Measurements from ENCODE around the gene FAM193A.
"Not testable (repeated sequence)": the region's sequence is repeated elsewhere in the genome, so short reads cannot be mapped to it uniquely, and the experiment has no call there.

FAM193A gene

DNA sequence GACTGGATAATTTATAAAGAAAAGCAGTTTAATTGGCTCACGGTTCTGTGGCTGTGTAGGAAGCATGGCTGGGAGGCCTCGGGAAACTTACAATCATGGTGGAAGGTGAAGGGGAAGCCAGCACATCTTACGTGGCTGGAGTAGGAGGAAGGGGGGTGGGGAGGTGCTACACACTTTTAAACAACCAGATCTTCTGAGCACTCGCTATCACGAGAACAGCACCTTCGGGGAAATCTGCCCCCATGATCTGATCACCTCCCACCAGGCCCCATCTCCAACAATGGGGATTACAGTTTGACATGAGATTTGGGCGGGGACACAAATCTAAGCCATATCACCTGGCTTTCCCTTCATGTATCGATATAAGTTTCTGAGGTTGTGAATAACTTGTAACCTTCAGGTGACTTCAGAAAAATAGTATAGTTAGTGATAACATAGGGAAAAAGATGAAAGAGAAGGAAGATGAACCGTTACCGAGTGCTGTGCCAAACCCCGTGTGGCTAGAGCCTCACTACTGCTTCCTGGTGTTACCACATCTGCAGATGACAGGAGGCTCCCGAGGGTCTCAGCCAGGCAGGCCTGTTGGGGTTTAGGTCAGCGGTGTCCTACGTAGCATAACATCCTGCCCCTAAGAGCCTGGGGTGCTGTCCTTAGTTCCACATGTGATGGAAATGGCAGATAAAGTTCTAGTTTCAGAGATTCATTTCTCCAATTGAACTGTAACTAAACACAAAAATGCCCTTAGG lies 116.1 kb downstream of the FAM193A start:
- no peak for DNase-seq (ENCODE audit: low spot score)

DNA sequence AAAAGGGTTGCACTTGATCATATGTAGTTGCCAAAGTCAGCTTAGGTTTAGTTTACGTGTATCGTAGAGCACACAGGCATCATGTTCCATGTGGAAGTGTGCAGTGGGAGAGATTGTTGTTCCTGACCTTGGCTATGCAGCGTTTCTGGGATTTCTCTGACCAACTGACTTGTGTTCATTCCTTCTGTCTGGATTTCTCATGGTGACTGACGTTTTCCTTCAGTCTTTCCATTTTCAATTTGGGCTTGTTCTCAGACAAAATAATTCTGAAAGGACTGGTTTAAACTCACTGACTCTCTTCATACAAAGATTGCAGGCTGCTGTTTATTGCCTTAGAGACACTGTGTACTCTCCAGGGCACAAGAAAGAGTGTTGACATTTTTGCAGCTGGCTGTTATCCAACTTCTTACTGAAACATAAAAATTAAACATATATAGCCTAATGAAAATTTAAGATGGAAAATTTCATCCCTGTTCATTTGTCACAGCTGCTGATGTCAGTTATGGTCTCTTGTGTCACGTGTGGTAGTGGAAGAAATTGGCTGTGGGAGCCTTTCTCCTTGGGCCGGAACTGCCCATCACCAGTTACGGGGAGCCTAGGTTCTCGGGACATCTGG lies 124.3 kb downstream of the FAM193A start:
- no peak for DNase-seq (ENCODE audit: low spot score)

DNA sequence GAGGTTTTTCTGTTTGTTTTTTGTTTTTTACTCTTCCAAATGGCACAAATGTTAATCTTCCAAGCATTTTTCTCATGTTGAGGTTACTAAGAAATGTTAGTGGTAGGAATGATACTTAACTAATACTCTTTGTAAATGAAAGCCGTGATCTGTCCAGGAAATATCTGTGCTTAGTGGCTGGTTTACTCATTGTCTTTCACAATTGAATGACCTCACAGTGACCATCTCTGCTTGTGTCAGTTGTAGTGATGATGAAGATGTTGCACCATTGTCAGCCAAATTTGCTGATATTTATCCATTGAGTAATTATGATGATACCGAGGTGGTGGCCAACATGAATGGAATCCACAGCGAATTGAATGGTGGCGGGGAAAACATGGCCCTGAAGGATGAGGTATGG lies 126.2 kb downstream of the FAM193A start:
- DNase-seq (ENCODE audit: low spot score), result no peak

DNA sequence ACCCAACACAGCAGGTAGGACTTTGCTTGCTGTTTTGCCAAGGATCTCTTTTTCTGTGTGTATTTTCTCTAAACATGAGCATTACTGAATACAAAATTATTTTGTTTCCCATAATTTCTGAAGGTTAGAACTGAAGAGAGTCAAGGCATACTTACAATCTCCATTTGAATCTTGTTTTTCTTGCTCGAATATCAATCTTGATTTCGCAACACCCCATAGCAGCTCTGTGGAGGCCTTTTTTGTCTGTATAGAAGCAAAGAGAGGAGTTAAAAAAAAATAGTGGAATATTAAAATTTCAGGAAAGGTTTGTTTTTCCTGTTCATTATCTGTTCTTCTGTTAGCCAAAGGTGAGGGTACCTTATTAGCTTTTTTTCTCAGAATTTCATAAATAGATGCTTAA lies 126.8 kb downstream of the FAM193A start:
- DNase-seq (ENCODE audit: low spot score), result no peak

DNA sequence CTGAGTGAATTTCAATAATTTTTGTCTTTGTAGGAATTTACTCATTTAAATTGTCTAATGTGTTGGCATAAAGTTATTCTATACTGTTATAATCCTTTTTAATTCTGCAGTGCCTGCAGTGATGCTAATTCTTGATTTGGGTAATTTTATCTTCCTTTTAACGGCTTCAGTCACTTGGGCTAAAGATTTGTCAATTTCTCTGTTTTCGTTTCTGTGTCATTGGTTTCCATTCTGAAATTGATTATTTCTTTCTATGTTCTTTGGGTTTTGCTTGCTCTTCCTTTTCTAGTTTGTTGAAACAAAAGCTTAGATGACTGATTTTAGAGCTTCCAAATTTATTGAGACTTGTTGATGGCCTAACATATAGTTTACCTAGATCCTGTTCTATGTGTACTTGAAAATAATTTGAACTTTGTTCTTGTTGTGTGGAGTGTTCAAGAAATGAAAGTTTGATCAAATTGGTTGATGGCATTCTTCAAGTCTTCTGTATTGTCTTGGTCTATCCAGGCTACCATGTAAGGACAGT lies 130.3 kb downstream of the FAM193A start:
- no peak for DNase-seq (ENCODE audit: low spot score)

DNA sequence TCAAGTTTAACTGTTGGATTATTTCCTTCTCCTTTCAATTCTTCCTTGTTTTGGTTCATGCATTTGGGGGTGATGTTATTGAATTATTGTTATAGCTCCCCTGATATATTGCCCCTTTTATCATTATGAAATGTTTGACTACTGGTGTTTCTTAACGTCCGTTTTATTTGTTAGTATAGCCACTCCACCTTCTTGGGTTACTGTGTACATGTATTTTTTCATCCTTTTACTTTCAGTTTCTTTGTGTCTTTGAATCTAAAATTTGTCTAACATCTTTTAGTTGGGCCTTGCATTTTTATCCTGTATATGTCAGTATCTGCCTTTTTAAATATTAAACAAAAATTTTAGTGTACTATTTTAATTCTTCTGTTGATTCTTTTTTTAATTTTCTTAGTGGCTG lies 131.0 kb downstream of the FAM193A start:
- DNase-seq (ENCODE audit: low spot score), result no peak

DNA sequence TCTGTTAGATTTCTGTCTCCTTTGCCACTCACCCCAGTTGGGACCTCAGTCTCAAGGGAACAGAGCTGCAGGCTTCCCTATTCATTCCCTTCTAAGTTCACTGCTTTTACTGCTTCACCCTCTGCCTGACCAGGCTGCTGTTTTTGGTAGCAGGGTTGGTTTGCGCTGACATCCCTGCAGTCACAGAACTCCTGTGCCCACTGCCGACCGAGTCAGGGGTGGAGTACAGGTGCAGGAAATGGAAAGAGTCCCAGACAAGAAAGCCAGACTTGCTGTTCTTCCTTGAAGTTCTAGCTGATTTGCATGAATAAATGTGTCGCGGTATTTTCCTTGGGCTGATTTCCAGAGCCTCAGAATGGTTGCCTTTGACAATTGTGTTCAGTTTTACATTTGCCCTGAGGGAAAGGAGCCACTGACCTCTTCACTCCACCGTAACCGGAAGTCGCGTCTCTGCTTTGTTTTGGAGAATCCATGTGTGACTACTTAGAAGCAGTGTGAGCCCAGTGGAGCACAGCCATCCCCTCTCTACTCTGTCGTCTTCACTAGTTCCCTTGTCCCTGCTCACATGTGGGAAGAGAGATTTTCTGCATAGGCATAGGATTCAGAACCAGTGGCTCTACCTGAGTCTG lies 134.9 kb downstream of the FAM193A start:
- DNase-seq (ENCODE audit: low spot score), result no peak

DNA sequence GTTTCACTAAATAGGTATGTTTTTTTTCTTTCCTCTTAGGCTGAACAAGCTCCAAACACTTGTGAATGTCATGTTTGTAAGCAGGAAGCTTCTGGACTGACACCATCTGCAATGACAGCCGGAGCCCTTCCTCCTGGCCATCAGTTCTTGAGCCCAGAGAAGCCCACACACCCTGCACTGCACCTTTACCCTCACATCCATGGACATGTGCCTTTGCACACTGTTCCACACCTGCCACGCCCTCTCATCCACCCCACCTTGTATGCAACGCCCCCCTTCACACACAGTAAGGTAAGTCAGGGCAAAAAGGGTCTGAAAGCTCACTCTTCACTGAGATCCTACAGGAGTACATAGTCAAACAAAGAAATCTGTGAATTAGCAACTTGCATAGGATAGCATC lies 135.6 kb downstream of the FAM193A start:
- DNase-seq (ENCODE audit: low spot score), result no peak

DNA sequence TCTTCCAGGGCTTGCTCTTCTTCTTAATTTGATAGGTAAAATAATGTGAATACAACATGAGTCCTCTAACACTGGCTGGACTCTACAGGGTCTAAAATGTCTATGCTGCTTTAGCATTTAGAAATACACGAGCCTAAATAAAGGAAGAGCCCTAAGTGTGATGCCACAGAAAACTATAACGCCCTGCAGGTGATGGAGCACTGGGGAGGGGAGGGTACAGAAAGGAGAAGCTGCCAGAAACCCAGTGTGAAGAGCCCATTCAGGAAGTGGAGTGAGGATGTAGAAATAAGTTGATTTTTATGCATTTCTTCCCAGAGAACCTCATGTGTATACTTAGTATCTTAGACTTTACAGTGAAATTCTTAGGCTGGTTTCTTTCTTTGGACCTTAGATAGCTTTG lies 136.3 kb downstream of the FAM193A start:
- no peak for DNase-seq (ENCODE audit: low spot score)

DNA sequence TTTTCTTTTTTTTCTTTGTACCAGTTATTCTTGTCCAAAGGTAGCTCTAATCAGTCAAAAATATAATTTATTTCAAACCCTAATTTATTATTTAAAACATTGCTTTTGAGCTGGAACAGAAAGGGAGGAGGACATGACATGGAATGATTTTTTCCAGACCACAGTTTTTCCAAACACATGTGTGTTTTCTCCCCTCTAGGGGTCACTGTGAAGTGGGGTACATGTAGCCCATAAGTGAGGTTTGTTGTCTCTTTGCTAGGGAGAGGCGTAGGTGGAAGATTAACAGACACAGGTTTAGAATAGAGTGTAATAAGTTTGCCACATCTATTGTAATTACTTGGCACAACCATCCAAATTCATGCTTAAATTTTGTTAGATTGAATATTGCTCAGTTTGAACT lies 136.7 kb downstream of the FAM193A start:
- no peak for DNase-seq (ENCODE audit: low spot score)

DNA sequence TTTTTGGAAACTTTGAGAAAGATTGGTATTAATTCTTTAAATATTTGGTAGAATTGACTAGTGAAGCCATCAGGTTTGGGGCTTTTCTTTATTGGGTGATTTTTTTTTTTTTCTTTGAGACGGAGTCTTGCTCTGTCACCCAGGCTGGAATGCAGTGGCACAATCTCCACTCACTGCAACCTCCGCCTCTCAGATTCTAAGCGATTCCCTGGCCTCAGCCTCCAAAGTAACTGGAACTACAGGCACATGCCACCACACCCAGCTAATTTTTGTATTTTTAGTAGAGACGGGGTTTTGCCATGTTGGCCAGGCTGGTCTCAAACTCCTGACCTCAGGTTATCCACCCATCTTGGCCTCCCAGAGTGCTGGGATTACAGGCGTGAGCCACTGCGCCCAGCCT lies 143.3 kb downstream of the FAM193A start:
- DNase-seq (ENCODE audit: low spot score), result not testable (repeated sequence)

DNA sequence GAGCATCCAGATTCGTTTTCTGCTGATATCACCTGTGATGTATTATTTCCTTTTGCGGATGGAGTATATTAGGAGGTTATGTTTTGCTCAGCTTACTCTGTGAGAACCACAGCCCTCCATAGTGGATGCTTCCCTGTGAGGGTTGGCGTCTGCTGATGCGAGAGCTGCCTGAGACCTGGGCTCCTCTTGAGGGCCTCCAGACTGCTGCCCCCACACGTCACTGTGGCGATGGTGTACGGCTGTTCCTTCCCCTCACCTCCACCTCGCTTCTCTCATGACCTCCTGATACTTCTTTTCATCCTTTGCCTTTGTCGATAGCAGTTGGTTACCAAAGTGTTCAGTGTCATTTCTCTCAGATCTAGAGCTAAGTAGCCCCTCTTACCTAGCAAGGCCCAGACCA lies 148.0 kb downstream of the FAM193A start:
- no peak for DNase-seq (ENCODE audit: low spot score)

DNA sequence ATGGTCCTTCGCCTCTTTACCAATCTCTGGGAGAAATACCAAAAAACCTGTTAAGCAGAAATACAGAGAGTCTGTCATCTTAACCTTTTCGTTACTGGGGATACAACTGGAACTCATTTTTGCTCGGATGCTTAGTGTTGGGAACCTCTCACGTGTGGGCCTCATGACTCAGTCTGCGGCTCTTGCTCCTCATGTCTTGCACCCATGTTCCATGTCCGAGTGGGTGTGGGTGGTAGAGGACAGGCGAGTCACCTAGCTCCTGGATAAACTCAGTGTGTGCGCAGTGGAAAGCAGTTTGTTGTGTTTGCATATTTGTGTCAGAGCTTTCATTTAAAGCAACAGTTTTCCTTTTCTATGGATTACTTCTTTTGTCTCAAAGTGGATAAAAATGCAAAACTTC lies 149.1 kb downstream of the FAM193A start:
- no peak for DNase-seq (ENCODE audit: low spot score)

DNA sequence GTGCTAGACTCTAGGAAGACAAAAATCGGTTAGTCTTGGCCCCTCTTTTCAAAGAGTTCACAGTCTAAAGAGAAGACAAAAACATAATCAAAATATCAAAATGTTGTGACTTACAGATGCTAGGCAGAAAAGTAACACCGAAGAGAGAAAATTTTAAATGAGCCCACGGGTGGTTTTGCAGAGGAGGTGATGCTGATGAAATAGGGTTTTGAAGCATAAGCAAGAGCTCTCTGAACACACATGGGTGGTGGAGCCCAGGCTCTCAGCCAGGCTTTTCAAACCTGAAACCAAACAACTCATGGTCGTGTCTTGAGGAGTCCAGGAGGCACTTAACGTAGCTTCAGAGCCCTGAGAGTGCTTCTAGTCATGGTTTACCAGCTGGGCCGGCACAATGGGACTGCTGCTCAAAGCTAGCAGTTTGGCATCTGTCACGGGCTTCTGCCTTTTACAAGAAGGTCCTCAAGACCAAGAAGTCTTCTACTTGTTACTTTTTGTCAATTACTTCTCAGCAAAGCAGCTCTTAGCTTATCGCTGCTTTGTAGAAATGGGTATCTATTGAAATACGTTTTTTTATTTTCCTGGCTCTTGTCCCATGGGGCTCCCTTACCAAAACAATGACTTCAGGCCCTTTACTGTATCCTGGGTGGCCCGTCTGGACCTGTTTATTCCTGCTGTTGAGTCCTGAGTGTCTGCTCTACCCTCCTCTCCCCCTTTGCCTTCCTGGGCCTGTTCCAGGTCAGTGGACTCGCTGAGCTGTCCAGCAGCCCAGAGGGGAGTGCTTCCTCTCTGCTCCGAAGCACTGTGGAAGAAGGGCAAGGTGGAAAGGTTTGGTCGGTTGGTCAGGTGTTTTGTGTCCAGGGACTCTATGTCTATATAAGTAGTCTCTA lies 150.2 kb downstream of the FAM193A start:
- DNase-seq (ENCODE audit: low spot score), result no peak

DNA sequence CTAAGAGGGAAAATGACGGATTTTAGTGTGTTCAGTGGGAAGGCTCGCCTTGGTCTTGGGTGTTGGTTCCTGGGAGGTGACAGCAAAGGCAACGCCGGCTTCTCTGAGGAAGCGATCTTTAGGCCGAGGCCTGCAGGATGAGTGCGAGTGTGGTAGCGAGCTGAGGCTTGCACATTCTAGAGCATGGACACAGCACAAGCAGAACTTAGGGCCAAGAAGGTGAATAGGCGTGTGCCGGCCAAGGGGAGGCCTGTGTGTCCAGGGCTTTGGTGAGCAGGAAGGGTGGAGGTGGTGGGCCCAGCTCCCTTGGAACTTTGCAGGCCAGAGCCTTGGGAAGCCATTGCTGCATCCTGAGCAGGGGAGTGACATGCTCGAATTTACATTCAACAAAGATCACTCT lies 151.8 kb downstream of the FAM193A start:
- DNase-seq (ENCODE audit: low spot score), result no peak

DNA sequence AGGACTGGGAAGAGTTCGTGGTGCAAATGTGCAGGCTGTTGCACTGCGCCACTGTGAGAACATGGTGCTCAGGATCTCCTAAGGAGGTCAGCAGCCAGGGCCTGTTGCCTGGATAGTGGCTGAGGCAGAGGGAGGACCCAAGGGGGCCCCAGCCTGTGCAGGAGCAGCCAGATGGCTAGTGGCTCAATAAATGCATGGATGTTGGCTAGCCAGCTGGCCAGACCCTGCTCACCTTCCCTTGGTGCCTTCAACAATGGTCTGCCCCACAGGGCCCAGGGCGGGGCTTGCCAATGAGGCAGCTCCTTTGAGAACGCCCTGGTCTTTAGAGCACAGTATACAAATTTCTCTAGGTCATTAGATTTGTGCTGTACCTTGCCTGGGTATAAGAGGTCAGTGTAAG lies 152.2 kb downstream of the FAM193A start:
- DNase-seq (ENCODE audit: low spot score), result no peak

DNA sequence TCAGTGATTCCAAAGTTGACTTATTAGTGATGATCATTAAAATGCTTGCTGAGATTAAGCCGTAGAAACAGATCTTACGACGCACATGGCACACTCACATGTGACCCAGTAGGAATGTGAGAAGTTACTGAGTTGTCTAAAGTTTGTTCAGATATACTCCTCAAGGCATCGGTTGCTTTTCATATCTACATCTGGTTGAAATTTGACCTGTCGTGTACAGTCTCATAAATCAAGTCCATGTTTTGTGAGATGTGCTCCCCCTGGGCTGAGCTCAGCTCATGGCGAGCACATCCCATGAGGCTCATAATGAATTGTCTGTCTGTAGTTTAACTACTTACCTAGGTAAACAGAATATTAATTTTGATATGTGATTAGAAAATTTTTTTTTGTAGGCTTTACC lies 152.7 kb downstream of the FAM193A start:
- DNase-seq (ENCODE audit: low spot score), result no peak

DNA sequence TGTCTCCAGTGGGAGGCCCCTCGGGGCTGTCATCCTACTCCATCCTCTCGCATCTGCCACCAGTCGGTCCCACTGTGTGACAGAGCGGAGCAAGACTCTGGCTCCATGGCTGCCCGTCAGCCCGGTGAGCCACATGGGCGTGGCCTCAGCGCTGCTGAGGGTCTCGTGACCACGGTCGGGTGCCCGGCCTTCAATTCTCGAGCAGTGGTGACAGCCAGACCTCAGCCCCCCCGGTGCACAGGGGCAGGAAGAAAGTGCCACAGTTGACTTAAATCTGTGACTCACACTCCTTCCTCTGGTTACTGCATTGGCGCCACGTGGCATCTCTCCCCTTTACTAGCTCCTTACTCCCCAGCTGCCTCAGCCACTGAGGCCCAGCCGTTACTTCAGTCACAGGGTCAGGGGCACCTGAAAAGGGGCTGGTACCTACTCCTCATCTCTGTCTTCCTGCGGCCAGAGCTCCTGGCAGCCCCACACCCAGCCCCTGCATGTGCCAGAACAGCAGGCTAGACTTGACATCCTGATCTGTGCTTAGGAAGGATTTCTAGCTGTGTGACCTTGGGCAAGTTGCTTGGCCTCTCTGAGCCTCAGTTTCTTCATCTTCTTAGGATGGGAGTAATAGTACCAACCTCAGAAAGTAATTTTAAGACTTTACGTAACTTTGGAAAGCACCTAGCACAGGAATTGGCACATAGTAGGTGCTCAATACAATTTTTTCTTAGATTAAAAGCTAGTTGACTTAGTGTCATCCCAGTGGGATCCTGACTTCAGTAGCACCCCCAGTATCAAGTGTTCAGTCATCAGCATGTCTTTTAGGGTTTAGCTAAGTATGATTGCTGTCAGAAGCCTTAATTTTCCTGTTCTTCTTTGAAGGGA lies 153.6 kb downstream of the FAM193A start:
- DNase-seq (ENCODE audit: low spot score), result no peak

DNA sequence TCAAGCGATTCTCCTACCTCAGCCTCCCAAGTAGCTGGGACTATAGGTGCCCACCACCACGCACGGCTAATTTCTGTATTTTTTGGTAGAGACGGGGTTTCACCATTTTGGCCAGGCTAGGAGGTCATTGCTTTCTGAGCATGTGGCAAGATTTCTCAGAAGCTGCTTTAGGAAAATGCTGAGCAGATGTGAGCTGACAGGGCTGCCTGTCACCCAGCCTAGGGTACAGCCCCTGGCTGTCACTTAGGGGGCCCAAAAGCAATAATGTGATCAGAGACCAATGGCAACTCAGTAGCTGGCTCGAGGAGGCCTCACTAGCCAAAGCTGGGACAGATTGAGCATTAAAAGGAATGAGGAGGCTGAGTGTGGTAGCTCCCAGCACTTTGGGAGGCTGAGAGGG lies 154.9 kb downstream of the FAM193A start:
- no peak for DNase-seq (ENCODE audit: low spot score)

DNA sequence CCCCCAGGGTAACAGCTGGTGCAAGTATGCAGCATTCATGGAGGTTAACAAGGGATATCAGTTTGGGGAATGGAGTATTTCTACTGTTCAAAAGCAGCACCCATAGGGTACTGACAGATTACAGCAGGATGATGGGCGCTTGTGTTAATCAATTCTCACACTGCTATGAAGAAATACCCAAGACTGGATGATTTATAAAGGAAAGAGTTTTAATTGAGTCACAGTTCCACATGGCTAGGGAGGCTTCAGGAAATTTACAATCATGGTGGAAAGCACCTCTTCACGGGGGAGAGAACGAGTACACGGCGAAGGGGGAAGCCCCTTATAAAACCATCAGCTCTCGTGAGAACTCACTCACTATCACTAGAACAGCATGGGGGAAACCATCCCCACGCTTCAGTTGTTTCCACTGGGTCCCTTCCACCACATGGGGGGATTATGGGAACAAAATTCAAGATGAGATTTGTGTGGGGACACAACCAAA lies 155.5 kb downstream of the FAM193A start:
- no peak for DNase-seq (ENCODE audit: low spot score)

DNA sequence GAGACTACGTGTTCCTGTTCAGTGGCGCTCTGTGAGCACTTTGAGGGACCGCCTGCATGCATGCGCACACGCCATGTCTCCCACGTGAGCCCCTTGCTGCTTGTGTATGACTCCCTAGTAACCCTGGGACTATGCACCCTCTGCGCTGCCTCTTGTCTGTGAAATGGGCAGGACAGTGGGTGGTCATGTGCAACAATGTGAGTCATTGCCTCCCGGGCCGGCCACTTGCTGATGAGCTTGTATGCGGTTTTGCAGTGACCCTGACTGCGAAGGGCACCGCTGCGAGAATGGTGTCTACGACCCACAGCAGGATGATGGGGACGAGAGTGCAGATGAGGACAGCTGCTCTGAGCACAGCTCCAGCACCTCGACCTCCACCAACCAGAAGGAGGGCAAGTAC lies 158.2 kb downstream of the FAM193A start:
- no peak for DNase-seq (ENCODE audit: low spot score)
